ENCODE measurements around the gene CAMK1D. TPM values are rescaled to one million over a fixed set of nuclear protein-coding genes. Genes with fewer than 3 reads are reported as not detected.

CAMK1D gene
- total and polyA plus RNA-seq, 10 of the 15 experiments (the other 5 are each of a cell fraction or from before 2014, with no cell fraction given), result 2.1 to 35.5 (median 14.7) TPM

DNA sequence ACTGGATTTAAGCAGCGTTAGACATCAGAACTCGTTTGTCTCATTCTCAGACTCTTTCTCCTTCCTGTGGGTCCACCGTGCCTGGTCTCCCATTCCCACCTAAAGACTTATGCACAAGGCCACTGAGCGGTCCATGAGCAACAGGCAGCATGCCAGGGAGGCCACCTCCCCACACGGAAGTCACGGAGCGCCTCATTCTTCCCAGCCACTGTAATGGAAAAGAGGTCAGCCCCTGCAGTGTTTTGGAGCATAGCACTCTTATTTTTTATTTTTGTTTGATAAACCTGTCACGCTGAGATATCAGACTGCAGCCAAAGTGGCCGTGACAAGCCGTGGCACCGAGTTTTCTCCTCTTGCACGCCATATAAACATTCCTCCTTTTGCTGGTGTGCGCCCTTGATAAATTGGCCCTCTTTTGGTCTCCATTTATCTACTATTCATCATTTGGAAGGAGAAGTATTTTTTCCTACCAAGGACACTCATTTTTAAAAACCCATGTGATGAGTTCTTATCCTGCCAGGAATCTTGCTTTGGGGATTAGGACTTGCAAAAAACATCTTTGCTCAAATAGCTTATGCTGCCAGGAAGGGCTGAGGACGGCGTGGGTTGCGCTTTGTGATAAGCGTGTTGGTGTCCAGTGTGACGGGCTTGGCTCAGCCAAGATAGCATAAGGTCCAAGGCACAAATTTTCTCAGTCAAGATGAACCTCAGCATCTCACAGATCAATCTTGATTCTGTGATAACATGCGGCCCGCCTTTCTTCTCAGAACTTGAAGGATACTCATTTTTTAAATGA is 446.2 kb downstream of the CAMK1D start:
- Histone ChIP-seq H3K4me2 (ENCODE audit: control insufficient read depth, insufficient read depth) (no peak overlapping the region), H3K9me3 (replicated peaks; ENCODE audit: control insufficient read depth, insufficient read depth, low read length) (no peaks in the 10 kb centered on the region), H2AFZ (ENCODE audit: control insufficient read depth, low read depth, low read length) (no peak overlapping the region), H3K27ac (ENCODE audit: control insufficient read depth, insufficient read depth) (no peak overlapping the region), H4K20me1 (ENCODE audit: control insufficient read depth, insufficient read depth) (no peaks in the 10 kb centered on the region), H3K79me2 (ENCODE audit: control insufficient read depth, insufficient read depth, low read length) (no peaks in the 10 kb centered on the region), H3K4me1 (ENCODE audit: control insufficient read depth, insufficient read depth, low read length) (no peaks in the 10 kb centered on the region), H3K27me3 (replicated peaks in 1 of 2; ENCODE audit: control insufficient read depth in 2 of 2, insufficient read depth in 2 of 2, low read length in 1 of 2) (no peaks in the 10 kb centered on the region), H3K36me3 (ENCODE audit: control insufficient read depth in 2 of 2, insufficient read depth in 2 of 2, low read length in 1 of 2) (no peaks in the 10 kb centered on the region), H3K4me3 (no peak overlapping the region), H3K9ac (ENCODE audit: control insufficient read depth, insufficient read depth, low read length) (no peak overlapping the region)
- FAIRE-seq (no peak), DNase-seq (ENCODE audit: low read depth, low spot score) (no peak), ATAC-seq (no peak)
- no TSS peak for BruUV-seq (replicated peaks)
- ChIA-PET RAD21 (ENCODE audit: unreplicated experiment) (no interaction called here), POLR2A (no interaction called here), CTCF (no interaction called here), SMC1A (ENCODE audit: uncharacterized antibody, unreplicated experiment) (interaction anchor here (0.5 kb wide), 1 partner anchor 278 kb away, joined by 3 read pairs; no protein-coding TSS in a partner anchor)
- WGBS (ENCODE audit: insufficient coverage, insufficient replicate concordance, low lambda C conversion rate, missing lambda C conversion rate), result 91% methylated on average over 20 of the region's 20 CpGs
- TF ChIP-seq ZBTB4 (CRISPR knock-in tag; IDR thresholded peaks at IDR 0.05) (no peak), CHD1 (IDR thresholded peaks at IDR 0.05; ENCODE audit: low read depth, low read length) (no peak), ATF7 (IDR thresholded peaks at IDR 0.05; ENCODE audit: low read depth) (no peak), RFX5 (IDR thresholded peaks at IDR 0.05; ENCODE audit: low read depth, low read length) (no peak), STAT3 (IDR thresholded peaks at IDR 0.05; ENCODE audit: low read depth, low read length) (no peak), E4F1 (IDR thresholded peaks at IDR 0.05; ENCODE audit: borderline replicate concordance, partially characterized antibody) (no peak)
- TF ChIP-seq, protein P1, sequence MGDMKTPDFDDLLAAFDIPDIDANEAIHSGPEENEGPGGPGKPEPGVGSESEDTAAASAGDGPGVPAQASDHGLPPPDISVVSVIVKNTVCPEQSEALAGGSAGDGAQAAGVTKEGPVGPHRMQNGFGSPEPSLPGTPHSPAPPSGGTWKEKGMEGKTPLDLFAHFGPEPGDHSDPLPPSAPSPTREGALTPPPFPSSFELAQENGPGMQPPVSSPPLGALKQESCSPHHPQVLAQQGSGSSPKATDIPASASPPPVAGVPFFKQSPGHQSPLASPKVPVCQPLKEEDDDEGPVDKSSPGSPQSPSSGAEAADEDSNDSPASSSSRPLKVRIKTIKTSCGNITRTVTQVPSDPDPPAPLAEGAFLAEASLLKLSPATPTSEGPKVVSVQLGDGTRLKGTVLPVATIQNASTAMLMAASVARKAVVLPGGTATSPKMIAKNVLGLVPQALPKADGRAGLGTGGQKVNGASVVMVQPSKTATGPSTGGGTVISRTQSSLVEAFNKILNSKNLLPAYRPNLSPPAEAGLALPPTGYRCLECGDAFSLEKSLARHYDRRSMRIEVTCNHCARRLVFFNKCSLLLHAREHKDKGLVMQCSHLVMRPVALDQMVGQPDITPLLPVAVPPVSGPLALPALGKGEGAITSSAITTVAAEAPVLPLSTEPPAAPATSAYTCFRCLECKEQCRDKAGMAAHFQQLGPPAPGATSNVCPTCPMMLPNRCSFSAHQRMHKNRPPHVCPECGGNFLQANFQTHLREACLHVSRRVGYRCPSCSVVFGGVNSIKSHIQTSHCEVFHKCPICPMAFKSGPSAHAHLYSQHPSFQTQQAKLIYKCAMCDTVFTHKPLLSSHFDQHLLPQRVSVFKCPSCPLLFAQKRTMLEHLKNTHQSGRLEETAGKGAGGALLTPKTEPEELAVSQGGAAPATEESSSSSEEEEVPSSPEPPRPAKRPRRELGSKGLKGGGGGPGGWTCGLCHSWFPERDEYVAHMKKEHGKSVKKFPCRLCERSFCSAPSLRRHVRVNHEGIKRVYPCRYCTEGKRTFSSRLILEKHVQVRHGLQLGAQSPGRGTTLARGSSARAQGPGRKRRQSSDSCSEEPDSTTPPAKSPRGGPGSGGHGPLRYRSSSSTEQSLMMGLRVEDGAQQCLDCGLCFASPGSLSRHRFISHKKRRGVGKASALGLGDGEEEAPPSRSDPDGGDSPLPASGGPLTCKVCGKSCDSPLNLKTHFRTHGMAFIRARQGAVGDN (IDR thresholded peaks at IDR 0.05), result no peak
- intact Hi-C loops (cut with micrococcal nuclease; ENCODE audit: unreplicated experiment), result no loop called here
- in situ Hi-C loops (cut with MboI), result no loop called here

Data from GM12878 (cell line).